HEK293T (cell line): ENCODE measurements around the gene SRPK3.

ENCODE experiments used
- CTCF ChIA-PET: fragments of 350-600 bp; formaldehyde crosslinking; extraction: SDS; loops from one replicate; lab custom pipeline; 2021; ENCODE audit warnings: antibody characterized with exemption, inconsistent platforms; lab: Yijun Ruan, JAX
- POLR2A ChIA-PET: fragments of 350-600 bp; formaldehyde crosslinking; extraction: SDS; loops from one replicate; lab custom pipeline; 2020; ENCODE audit warnings: antibody characterized with exemption, inconsistent platforms; lab: Yijun Ruan, JAX
- DNase-seq: peaks from one replicate; pipeline ENCODE4 v3.0.0; 2012; ENCODE audit warnings: mixed read lengths; ENCODE audit errors: extremely low spot score
- ARNT ChIP-seq: fragments of 450-650 bp; IDR thresholded peaks from 2 replicates; pipeline ENCODE4 v1.6.1; 2017; ENCODE audit warnings: mild to moderate bottlenecking
- BHLHE40 ChIP-seq: fragments of 450-650 bp; IDR thresholded peaks from 2 replicates; pipeline ENCODE4 v1.6.1; 2016; ENCODE audit warnings: mild to moderate bottlenecking, moderate library complexity, borderline replicate concordance
- CTBP1 ChIP-seq: fragments of 450-650 bp; IDR thresholded peaks from 2 replicates; pipeline ENCODE4 v1.6.1; 2016; ENCODE audit warnings: borderline replicate concordance
- ELF4 ChIP-seq: fragments of 450-650 bp; IDR thresholded peaks from 2 replicates; pipeline ENCODE4 v1.6.1; 2017; ENCODE audit warnings: antibody characterized with exemption
- FOXA1 ChIP-seq: fragments of 450-650 bp; IDR thresholded peaks from 2 replicates; pipeline ENCODE4 v1.6.1; 2016; ENCODE audit warnings: mild to moderate bottlenecking
- FOXK2 ChIP-seq: fragments of 450-650 bp; IDR thresholded peaks from 2 replicates; pipeline ENCODE4 v1.6.1; 2016; ENCODE audit warnings: mild to moderate bottlenecking
- FOXM1 ChIP-seq: fragments of 450-650 bp; IDR thresholded peaks from 2 replicates; pipeline ENCODE4 v1.6.1; 2017; ENCODE audit warnings: mild to moderate bottlenecking, borderline replicate concordance
- HDGF ChIP-seq: fragments of 450-650 bp; IDR thresholded peaks from 2 replicates; pipeline ENCODE4 v1.6.1; 2017; ENCODE audit warnings: antibody characterized with exemption, borderline replicate concordance
- L3MBTL2 ChIP-seq: fragments of 450-650 bp; conservative IDR thresholded peaks from 2 replicates; pipeline ENCODE4 v1.6.1; 2016; ENCODE audit warnings: mild to moderate bottlenecking
- LEF1 ChIP-seq: fragments of 450-650 bp; IDR thresholded peaks from 2 replicates; pipeline ENCODE4 v1.6.1; 2017; ENCODE audit warnings: mild to moderate bottlenecking, borderline replicate concordance
- NFRKB ChIP-seq: fragments of 450-650 bp; IDR thresholded peaks from 2 replicates; pipeline ENCODE4 v1.6.1; 2016; ENCODE audit warnings: mild to moderate bottlenecking, moderate library complexity
- SP1 ChIP-seq: fragments of 450-650 bp; IDR thresholded peaks from 2 replicates; pipeline ENCODE4 v1.6.1; 2017
- SUZ12 ChIP-seq: fragments of 450-650 bp; IDR thresholded peaks from 2 replicates; pipeline ENCODE4 v1.6.1; 2016; ENCODE audit warnings: mild to moderate bottlenecking
- TARDBP ChIP-seq: fragments of 450-650 bp; IDR thresholded peaks from 2 replicates; pipeline ENCODE4 v1.6.1; 2016
- ZNF384 ChIP-seq: fragments of 450-650 bp; IDR thresholded peaks from 2 replicates; pipeline ENCODE4 v1.6.1; 2016
- TF ChIP-seq, protein P1 (sequence below): fragments of 450-650 bp; IDR thresholded peaks from 2 replicates; pipeline ENCODE4 v1.6.1; 2016

Gene SRPK3

DNA sequence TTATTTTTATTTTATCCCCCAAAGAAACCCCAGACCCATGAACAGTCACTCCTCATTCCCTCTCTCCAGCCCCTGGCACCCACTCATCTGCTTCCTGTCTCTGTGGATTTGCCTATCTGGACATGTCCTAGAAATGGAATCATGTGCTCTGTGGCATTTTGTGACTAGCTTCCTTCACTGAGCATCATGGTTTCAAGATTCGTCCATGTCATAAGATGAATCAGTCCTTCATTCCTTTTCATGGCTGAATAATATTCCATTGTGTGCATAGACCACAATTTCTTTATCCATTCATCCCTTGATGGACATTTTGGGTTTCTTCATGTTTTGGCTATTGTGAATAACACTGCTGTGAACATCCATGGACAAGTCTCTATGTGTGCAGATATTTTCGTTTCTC is 46.0 kb upstream of the SRPK3 start:
- ChIA-PET CTCF (no interaction called here), POLR2A (no interaction called here)
- TF ChIP-seq TARDBP (no peak), ZNF384 (no peak), L3MBTL2 (no peak), SUZ12 (no peak), SP1 (no peak), HDGF (no peak), NFRKB (no peak), FOXA1 (no peak), LEF1 (no peak), FOXK2 (no peak), ARNT (no peak), BHLHE40 (no peak)
- no peak for DNase-seq

DNA sequence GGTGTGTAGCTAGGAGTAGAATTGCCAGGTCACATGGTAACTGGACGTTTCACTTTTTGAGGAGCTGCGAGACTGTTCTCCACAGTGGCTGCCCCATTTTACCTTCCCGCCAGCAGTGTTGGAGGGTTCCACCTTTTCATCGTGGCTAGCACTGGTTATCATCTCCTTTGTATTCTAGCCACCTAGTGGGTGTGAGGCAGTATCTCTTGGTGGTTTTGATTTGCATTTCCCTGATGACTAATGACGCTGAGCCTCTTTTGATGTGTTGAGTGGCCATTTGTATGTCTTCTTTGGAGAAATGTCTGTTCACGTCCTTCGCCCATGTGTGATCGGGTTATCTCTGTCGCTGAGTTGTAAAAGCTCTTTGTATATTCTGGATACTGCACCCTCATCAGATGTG is 45.6 kb upstream of the SRPK3 start:
- ChIA-PET CTCF (no interaction called here), POLR2A (no interaction called here)
- TF ChIP-seq FOXM1 (no peak), LEF1 (no peak), FOXK2 (no peak), TARDBP (no peak), BHLHE40 (no peak), SUZ12 (no peak), ZNF384 (no peak), NFRKB (no peak), CTBP1 (no peak), ARNT (no peak), FOXA1 (no peak), ELF4 (no peak), HDGF (no peak), SP1 (no peak), L3MBTL2 (no peak)
- TF ChIP-seq, protein P1, sequence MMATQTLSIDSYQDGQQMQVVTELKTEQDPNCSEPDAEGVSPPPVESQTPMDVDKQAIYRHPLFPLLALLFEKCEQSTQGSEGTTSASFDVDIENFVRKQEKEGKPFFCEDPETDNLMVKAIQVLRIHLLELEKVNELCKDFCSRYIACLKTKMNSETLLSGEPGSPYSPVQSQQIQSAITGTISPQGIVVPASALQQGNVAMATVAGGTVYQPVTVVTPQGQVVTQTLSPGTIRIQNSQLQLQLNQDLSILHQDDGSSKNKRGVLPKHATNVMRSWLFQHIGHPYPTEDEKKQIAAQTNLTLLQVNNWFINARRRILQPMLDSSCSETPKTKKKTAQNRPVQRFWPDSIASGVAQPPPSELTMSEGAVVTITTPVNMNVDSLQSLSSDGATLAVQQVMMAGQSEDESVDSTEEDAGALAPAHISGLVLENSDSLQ = no peak
- no peak for DNase-seq

DNA sequence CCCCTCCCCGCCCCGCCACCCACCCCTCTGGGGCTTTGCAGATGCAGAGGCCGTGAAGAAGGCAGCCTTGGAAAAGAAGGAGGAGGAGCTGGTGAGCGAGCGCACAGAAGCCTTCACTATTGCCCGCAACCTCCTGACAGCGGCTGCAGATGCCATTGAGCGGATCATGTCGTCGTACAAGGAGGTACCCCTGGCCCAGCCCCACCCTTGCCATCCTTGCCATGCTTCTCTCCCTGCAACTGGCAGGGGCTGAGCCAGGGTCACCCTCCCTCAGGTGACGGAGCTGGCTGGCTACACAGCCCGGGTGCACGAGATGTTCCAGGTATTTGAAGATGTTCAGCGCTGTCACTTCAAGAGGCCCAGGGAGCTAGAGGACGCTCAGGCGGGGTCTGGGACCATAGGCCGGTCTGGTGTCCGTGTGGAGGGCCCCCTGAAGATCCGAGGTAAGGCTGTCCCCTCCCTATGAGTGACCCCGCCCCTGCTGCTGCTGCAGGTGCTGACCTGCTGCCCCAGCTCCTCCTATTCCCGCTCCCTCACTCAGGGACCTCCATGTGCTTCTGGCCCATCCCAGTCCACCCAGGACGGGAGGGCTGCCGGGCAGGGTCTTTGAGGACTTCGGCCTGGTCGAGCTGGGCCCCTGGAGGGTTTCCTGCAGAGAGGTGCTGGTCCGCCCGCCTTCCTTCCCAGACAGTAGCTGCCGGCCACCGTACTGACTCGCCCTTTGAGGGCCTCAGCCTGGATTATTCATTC is 44.6 kb upstream of the SRPK3 start:
- POLR2A ChIA-PET = no interaction called here
- CTCF ChIA-PET = no interaction called here
- DNase-seq = no peak
- TF ChIP-seq FOXK2 (no peak), NFRKB (no peak), SUZ12 (no peak), CTBP1 (no peak), ZNF384 (no peak)

DNA sequence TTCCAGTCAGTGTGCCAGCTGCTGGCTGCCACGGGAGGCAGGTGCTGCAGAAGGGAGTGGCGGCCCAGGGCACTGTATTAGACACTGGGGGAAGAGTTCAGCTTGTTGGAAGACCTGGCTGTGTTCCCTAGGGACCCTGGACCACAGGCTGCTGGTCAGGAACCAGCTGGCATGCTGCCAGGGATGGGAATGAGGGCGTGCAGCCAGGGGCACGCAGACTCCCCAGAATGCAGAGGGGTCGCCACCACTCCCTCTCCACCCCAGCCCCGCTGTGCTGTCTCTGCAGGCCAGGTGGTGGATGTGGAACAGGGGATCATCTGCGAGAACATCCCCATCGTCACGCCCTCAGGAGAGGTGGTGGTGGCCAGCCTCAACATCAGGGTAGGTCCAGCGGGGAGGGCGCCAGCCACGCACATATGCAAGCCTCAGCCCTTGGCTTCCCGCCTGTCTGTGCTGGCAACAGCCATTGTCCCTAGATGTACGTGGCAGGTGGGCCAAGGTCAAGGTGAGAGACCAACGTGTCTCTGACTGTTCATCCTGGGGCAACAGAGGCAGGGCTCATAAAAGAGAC is 43.9 kb upstream of the SRPK3 start:
- no peak for TF ChIP-seq TARDBP
- POLR2A ChIA-PET = no interaction called here
- CTCF ChIA-PET = no interaction called here
- DNase-seq = no peak

DNA sequence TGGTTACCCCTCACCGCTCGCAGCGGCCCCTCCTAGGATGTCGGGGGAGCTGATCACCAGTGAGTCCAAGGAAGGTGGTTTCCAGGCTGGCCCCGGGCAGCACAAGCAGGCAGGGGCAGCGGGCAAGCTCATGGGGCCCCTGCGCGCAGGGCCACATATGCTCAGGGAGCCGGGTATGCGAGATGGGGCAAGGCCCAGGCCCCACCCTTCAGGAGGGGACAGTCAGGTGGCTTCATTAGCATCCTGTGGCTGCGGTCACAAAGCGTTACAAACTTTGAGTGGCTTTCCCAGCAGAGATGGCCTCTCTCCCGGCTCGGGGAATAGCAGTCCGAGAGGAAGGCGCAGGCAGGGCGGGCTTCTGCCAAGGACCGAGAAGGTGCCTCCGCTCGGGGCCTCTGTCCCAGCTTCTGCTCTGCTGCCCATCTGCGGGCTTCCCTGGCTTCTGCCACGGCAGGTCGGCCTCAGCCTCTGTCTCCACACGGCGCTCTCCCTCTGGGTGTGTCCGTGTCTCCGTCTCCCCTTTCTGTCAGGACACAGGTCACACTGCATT is 42.7 kb upstream of the SRPK3 start:
- CTCF ChIA-PET = no interaction called here
- no peak for TF ChIP-seq SP1
- TF ChIP-seq ZNF384 = no peak
- no peak for TF ChIP-seq CTBP1
- no peak for TF ChIP-seq ARNT
- TF ChIP-seq HDGF = no peak
- no peak for TF ChIP-seq FOXA1
- TF ChIP-seq TARDBP = no peak
- no peak for DNase-seq
- POLR2A ChIA-PET = no interaction called here

DNA sequence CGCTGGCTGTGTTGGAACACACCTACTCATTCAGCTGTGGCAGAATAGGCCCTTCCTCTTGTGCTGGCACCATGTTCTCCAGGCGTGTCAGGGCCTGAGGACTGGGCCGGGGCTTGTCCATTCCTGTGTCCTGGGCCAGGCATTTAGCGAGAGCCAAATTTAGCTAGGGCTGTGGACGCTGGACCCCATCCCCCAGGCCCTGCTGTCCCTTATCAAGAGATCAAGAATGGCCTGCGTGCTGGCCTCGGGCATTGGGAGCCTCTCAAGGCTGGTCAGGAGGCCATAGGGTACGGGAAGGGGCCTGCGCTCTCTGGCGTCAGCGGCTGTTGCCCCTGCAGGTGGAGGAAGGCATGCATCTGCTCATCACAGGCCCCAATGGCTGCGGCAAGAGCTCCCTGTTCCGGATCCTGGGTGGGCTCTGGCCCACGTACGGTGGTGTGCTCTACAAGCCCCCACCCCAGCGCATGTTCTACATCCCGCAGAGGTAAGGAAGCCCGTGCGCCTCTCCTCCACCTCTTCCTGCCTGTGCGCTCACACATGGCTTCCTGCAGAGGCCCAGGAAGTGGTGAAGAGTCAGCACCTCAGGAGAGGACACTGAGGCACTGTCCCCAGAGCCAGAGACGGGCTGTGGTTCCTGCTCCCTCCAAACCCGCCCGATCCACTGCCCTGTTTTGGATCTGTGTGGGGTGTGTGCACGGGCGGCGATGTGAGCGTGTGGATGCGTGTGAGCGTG is 40.9 kb upstream of the SRPK3 start:
- ChIA-PET CTCF (no interaction called here), POLR2A (no interaction called here)
- no peak for DNase-seq
- TF ChIP-seq ARNT (no peak), SUZ12 (no peak), CTBP1 (no peak), TARDBP (no peak), FOXK2 (no peak), L3MBTL2 (no peak), FOXA1 (no peak), NFRKB (no peak), ZNF384 (no peak), FOXM1 (no peak)
- TF ChIP-seq, protein P1 = no peak
